ENCODE data around the gene RD3L. TPM values are rescaled to one million over a fixed set of nuclear protein-coding genes. Genes with fewer than 3 reads are reported as not detected.

The RD3L gene
- total and polyA plus RNA-seq, 2 of the 13 experiments (the other 11 are each of a cell fraction or from before 2014, with no cell fraction given), result not detected

DNA sequence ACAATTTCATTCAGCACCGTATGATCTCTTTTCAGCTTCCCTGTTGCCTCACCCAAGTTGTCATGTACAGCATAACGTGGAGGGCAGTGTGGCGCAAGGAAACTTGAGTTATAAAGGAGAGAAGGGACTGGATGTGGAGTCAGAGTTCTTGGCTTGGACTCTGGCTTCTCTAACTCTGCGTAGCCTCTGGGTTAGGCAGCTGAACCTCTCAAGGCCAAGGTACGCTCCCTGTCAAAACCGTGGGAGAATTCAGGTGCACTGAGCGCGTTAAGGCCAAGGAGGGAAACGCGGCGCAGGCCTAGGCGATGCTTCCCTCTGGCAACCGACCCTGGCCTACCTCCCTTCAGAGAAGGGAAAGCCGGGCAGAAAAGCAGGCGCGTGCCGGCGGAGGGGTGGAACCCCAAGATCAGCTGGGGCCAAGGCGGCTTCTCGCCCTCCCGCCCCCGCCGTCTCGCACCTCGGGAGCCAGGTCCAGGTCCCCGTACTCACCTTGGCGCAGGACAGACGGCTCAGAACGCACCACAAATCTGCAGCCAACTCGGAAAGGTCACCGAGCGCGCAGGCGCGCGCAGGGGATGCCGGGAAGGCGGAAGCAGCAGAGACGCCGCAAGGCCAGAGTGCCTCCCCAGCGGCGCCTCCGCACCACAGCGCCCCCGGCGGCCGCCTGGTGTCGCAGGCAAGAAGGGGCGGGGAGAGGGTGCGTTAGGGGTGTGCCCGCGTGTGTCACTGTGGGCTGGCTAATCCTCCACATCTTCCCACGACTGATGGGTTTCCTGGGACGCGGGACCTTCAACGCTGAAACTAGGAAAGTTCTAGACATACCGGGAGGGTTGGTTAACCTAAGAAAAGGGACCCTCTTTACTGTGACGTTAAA is 21.1 kb downstream of the RD3L start (continued):
- TF ChIP-seq, protein P1, sequence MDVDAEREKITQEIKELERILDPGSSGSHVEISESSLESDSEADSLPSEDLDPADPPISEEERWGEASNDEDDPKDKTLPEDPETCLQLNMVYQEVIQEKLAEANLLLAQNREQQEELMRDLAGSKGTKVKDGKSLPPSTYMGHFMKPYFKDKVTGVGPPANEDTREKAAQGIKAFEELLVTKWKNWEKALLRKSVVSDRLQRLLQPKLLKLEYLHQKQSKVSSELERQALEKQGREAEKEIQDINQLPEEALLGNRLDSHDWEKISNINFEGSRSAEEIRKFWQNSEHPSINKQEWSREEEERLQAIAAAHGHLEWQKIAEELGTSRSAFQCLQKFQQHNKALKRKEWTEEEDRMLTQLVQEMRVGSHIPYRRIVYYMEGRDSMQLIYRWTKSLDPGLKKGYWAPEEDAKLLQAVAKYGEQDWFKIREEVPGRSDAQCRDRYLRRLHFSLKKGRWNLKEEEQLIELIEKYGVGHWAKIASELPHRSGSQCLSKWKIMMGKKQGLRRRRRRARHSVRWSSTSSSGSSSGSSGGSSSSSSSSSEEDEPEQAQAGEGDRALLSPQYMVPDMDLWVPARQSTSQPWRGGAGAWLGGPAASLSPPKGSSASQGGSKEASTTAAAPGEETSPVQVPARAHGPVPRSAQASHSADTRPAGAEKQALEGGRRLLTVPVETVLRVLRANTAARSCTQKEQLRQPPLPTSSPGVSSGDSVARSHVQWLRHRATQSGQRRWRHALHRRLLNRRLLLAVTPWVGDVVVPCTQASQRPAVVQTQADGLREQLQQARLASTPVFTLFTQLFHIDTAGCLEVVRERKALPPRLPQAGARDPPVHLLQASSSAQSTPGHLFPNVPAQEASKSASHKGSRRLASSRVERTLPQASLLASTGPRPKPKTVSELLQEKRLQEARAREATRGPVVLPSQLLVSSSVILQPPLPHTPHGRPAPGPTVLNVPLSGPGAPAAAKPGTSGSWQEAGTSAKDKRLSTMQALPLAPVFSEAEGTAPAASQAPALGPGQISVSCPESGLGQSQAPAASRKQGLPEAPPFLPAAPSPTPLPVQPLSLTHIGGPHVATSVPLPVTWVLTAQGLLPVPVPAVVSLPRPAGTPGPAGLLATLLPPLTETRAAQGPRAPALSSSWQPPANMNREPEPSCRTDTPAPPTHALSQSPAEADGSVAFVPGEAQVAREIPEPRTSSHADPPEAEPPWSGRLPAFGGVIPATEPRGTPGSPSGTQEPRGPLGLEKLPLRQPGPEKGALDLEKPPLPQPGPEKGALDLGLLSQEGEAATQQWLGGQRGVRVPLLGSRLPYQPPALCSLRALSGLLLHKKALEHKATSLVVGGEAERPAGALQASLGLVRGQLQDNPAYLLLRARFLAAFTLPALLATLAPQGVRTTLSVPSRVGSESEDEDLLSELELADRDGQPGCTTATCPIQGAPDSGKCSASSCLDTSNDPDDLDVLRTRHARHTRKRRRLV (CRISPR knock-in tag; IDR thresholded peaks at IDR 0.05), result peak; percentile 66; the same call in 1 of the 2 replicates
- TF ChIP-seq, protein P2, sequence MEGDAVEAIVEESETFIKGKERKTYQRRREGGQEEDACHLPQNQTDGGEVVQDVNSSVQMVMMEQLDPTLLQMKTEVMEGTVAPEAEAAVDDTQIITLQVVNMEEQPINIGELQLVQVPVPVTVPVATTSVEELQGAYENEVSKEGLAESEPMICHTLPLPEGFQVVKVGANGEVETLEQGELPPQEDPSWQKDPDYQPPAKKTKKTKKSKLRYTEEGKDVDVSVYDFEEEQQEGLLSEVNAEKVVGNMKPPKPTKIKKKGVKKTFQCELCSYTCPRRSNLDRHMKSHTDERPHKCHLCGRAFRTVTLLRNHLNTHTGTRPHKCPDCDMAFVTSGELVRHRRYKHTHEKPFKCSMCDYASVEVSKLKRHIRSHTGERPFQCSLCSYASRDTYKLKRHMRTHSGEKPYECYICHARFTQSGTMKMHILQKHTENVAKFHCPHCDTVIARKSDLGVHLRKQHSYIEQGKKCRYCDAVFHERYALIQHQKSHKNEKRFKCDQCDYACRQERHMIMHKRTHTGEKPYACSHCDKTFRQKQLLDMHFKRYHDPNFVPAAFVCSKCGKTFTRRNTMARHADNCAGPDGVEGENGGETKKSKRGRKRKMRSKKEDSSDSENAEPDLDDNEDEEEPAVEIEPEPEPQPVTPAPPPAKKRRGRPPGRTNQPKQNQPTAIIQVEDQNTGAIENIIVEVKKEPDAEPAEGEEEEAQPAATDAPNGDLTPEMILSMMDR (CRISPR knock-in tag; IDR thresholded peaks at IDR 0.05), result peak; percentile 99
- peak; percentile 35; the same call in 1 of the 2 replicates for TF ChIP-seq TSC22D2 (CRISPR knock-in tag; IDR thresholded peaks at IDR 0.05; ENCODE audit: borderline replicate concordance)
- 0 out of 2 replicates have a peak, but pooled peaks have one; percentile 59 for TF ChIP-seq ZNF616 (CRISPR knock-in tag; IDR thresholded peaks at IDR 0.05; ENCODE audit: low read depth)
- TF ChIP-seq, protein P3, sequence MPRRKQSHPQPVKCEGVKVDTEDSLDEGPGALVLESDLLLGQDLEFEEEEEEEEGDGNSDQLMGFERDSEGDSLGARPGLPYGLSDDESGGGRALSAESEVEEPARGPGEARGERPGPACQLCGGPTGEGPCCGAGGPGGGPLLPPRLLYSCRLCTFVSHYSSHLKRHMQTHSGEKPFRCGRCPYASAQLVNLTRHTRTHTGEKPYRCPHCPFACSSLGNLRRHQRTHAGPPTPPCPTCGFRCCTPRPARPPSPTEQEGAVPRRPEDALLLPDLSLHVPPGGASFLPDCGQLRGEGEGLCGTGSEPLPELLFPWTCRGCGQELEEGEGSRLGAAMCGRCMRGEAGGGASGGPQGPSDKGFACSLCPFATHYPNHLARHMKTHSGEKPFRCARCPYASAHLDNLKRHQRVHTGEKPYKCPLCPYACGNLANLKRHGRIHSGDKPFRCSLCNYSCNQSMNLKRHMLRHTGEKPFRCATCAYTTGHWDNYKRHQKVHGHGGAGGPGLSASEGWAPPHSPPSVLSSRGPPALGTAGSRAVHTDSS (CRISPR knock-in tag; conservative IDR thresholded peaks at IDR 0.05), result 0 out of 2 replicates have a peak, but pooled peaks have one; percentile 43
- no peak for TF ChIP-seq ZFP1 (CRISPR knock-in tag; IDR thresholded peaks at IDR 0.05)
- 0 out of 2 replicates have a peak, but pooled peaks have one; percentile 64 for TF ChIP-seq ZNF776 (CRISPR knock-in tag; IDR thresholded peaks at IDR 0.05)
- TF ChIP-seq, protein P4, sequence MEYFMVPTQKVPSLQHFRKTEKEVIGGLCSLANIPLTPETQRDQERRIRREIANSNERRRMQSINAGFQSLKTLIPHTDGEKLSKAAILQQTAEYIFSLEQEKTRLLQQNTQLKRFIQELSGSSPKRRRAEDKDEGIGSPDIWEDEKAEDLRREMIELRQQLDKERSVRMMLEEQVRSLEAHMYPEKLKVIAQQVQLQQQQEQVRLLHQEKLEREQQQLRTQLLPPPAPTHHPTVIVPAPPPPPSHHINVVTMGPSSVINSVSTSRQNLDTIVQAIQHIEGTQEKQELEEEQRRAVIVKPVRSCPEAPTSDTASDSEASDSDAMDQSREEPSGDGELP (IDR thresholded peaks at IDR 0.05; ENCODE audit: borderline replicate concordance, low read depth), result no peak
- TF ChIP-seq NR2F1 (CRISPR knock-in tag; IDR thresholded peaks at IDR 0.05), result no peak
- TF ChIP-seq CAMTA2 (CRISPR knock-in tag; IDR thresholded peaks at IDR 0.05; ENCODE audit: borderline replicate concordance), result peak; percentile 36; the same call in 1 of the 2 replicates
- TF ChIP-seq ZNF879 (CRISPR knock-in tag; IDR thresholded peaks at IDR 0.05), result no peak
- TF ChIP-seq, protein P5, sequence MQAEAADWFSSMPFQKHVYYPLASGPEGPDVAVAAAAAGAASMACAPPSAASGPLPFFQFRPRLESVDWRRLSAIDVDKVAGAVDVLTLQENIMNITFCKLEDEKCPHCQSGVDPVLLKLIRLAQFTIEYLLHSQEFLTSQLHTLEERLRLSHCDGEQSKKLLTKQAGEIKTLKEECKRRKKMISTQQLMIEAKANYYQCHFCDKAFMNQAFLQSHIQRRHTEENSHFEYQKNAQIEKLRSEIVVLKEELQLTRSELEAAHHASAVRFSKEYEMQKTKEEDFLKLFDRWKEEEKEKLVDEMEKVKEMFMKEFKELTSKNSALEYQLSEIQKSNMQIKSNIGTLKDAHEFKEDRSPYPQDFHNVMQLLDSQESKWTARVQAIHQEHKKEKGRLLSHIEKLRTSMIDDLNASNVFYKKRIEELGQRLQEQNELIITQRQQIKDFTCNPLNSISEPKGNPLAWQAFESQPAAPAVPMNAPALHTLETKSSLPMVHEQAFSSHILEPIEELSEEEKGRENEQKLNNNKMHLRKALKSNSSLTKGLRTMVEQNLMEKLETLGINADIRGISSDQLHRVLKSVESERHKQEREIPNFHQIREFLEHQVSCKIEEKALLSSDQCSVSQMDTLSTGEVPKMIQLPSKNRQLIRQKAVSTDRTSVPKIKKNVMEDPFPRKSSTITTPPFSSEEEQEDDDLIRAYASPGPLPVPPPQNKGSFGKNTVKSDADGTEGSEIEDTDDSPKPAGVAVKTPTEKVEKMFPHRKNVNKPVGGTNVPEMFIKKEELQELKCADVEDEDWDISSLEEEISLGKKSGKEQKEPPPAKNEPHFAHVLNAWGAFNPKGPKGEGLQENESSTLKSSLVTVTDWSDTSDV (CRISPR knock-in tag; IDR thresholded peaks at IDR 0.05), result peak; percentile 81; the same call in 1 of the 2 replicates
- TF ChIP-seq NFRKB (IDR thresholded peaks at IDR 0.05), result no peak
